Measurements from ENCODE around the gene NSDHL. TPM values are rescaled to one million over a fixed set of nuclear protein-coding genes. Genes with fewer than 3 reads are reported as not detected.
"Not testable (repeated sequence)": the region's sequence is repeated elsewhere in the genome, so short reads cannot be mapped to it uniquely, and the experiment has no call there.

NSDHL gene
- 10 to 100 TPM; 43.3 to 60.6 TPM for polyA plus RNA-seq

DNA sequence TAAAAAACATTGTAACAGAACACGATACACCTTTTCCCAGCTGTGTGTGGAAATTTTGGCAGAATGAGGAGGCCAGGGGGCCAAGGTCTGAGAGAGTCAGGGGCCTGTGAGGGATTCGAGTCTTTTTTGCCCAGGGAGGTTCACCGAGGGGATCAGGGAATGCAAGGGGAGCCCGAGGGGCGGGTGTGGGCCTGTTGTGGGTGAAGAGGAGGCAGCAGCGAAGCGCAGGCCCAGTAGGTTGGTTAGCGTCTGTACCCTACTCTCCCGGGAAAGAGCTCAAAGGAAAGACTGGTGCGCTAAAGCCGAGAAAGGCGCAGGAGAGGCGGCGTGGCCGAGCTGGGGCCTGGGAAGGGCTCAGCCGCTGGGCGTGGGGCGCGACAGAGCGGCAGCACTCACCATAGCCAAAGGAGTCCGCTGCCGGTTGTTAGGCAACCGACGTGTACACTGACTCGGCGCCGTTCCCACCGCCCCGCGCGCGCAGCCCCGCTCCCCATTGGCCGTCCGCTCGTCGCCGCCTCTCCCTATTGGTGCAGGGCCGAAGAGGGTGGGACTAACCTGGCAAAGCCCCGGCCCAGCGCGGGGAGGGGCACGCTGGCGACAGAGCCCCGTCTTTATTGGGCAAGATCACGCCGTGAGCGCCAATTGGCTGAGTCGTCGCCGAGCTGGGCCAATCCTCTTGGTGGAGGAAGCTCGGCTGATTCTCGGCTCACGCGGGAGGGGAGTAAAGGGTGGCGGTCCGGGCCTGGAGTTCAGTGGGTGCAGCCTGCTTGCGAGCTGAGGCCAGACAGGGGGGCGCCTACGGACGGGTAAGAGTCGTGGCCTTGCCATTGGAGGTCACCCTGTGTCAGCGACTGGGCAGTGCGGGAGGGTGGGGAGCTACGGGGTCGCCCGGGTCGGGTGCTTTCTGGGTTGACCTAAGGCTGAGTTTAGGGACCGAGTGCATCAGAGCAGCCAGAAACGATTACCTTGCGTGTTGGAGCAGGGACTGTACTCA is at the start of gene NSDHL, which contains the start of gene CETN2:
TSS of gene NSDHL (plus strand) at position 752 of the 994 bp plus-strand sequence. CDS start 15,262 bp downstream, outside the sequence.
TSS of gene CETN2 (minus strand) at position 446 of the 994 bp plus-strand sequence. CDS start at position 399, 47 bp downstream.
- Histone ChIP-seq H3K4me1 (ENCODE audit: control insufficient read depth in 2 of 2, insufficient read depth in 2 of 2, low read length in 1 of 2) (peaks cover 0 to 3% of the 10 kb centered on the region in 2 donors), H3K36me3 (ENCODE audit: control insufficient read depth in 2 of 2, insufficient read depth in 2 of 2, low read length in 1 of 2) (peaks cover 0 to 3% of the 10 kb centered on the region in 2 donors), H3K4me3 (ENCODE audit: low read depth in 1 of 2, low read length in 2 of 2) (peak within 1 kb of the TSS; percentile 63 to 69), H3K27me3 (ENCODE audit: control insufficient read depth in 1 of 2, insufficient read depth in 2 of 2, low read length in 2 of 2) (no peaks in the 10 kb centered on the region), H3K27ac (ENCODE audit: low read depth in 2 of 2, low read length in 1 of 2) (peak within 1 kb of the TSS; percentile 38 to 59), H3K9me3 (ENCODE audit: control insufficient read depth in 2 of 2, insufficient read depth in 1 of 2, low read depth in 1 of 2, low read length in 1 of 2) (no peaks in the 10 kb centered on the region)
- 1 to 32% methylated on average over 71 of the region's 71 CpGs for WGBS, 2 donors

DNA sequence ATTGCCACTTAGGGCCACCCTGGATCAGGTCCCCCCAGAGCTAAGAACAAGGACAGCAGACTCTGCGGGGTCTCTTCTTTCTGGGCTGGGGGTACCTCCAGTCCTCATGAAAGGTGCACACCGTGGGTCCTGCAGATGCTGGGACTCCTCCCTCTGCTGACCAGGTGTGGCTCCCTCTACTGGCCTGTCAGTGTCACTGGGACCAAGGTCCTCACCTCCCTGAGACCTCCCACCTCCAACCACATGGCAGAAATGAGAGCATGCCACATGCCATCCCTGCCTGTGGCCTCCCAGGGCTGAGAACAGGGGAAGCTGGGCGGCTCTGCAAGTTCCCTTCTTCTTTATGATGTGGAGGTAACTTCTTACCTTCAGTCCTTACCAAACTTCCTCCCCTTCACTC is 43.8 kb upstream of the NSDHL start:
- WGBS, 2 donors = no CpG with 5 or more reads among the region's 3 CpGs
- H3K9me3 ChIP-seq (ENCODE audit: control insufficient read depth in 2 of 2, insufficient read depth in 1 of 2, low read depth in 1 of 2, low read length in 1 of 2); H3K4me1 ChIP-seq (ENCODE audit: control insufficient read depth in 2 of 2, insufficient read depth in 2 of 2, low read length in 1 of 2); H3K27ac ChIP-seq (ENCODE audit: low read depth in 2 of 2, low read length in 1 of 2); H3K27me3 ChIP-seq (ENCODE audit: control insufficient read depth in 1 of 2, insufficient read depth in 2 of 2, low read length in 2 of 2); H3K36me3 ChIP-seq (ENCODE audit: control insufficient read depth in 2 of 2, insufficient read depth in 2 of 2, low read length in 1 of 2); H3K4me3 ChIP-seq (ENCODE audit: low read depth in 1 of 2, low read length in 2 of 2): not testable (repeated sequence)

DNA sequence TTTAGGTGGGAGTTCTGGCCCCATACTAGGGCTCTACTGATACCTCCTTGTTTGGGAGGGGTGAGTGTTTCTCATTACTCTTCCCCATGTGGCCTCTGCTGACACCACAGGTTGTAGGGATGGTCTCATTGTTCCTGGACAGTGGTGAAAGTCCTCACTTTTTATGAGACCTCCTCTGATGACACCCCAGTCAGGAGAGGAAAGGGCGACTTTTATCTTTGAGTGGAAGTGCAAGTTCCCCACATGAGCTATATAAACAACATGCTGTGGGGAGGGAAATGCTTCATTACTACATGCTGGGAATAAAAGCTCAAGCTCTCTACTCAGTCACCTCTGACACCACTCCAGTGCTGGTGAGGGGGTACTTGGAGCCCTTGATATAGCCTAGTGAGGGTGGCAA is 31.9 kb upstream of the NSDHL start:
- H3K4me1 ChIP-seq (ENCODE audit: control insufficient read depth in 2 of 2, insufficient read depth in 2 of 2, low read length in 1 of 2) = no peaks in the 10 kb centered on the region
- no peak overlapping the region for H3K4me3 ChIP-seq (ENCODE audit: low read depth in 1 of 2, low read length in 2 of 2)
- H3K27me3 ChIP-seq (ENCODE audit: control insufficient read depth in 1 of 2, insufficient read depth in 2 of 2, low read length in 2 of 2) = no peaks in the 10 kb centered on the region
- H3K36me3 ChIP-seq (ENCODE audit: control insufficient read depth in 2 of 2, insufficient read depth in 2 of 2, low read length in 1 of 2) = no peaks in the 10 kb centered on the region
- no peaks in the 10 kb centered on the region for H3K9me3 ChIP-seq (ENCODE audit: control insufficient read depth in 2 of 2, insufficient read depth in 1 of 2, low read depth in 1 of 2, low read length in 1 of 2)
- 43 to 80% methylated on average over 1 of the region's 1 CpG for WGBS, 2 donors
- no peak overlapping the region for H3K27ac ChIP-seq (ENCODE audit: low read depth in 2 of 2, low read length in 1 of 2)

DNA sequence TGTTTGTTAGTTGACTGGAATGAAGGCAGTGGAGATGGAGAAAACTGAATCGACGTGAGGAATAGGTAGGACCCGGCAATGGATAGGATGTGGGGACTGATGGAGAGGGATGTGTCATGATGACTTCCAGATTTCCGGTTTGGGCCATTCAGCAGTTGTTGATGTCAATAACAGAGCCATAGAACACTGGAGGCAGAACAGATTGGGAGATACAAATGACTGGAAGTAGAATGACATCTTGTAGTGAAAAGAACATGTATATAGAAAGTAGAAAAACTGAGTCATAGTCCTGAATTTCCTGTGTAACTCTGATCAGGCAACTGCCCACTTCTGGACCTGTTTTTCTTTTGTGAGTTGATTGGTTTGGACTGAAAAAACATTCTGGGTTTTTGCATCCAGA is 24.8 kb upstream of the NSDHL start:
- Histone ChIP-seq H3K27me3 (ENCODE audit: control insufficient read depth in 1 of 2, insufficient read depth in 2 of 2, low read length in 2 of 2) (peaks cover 0 to 6% of the 10 kb centered on the region in 2 donors), H3K27ac (ENCODE audit: low read depth in 2 of 2, low read length in 1 of 2) (no peak overlapping the region), H3K9me3 (ENCODE audit: control insufficient read depth in 2 of 2, insufficient read depth in 1 of 2, low read depth in 1 of 2, low read length in 1 of 2) (no peaks in the 10 kb centered on the region), H3K4me3 (ENCODE audit: low read depth in 1 of 2, low read length in 2 of 2) (no peak overlapping the region), H3K36me3 (ENCODE audit: control insufficient read depth in 2 of 2, insufficient read depth in 2 of 2, low read length in 1 of 2) (no peaks in the 10 kb centered on the region), H3K4me1 (ENCODE audit: control insufficient read depth in 2 of 2, insufficient read depth in 2 of 2, low read length in 1 of 2) (no peaks in the 10 kb centered on the region)
- 84 to 90% methylated on average over 4 of the region's 4 CpGs for WGBS, 2 donors

DNA sequence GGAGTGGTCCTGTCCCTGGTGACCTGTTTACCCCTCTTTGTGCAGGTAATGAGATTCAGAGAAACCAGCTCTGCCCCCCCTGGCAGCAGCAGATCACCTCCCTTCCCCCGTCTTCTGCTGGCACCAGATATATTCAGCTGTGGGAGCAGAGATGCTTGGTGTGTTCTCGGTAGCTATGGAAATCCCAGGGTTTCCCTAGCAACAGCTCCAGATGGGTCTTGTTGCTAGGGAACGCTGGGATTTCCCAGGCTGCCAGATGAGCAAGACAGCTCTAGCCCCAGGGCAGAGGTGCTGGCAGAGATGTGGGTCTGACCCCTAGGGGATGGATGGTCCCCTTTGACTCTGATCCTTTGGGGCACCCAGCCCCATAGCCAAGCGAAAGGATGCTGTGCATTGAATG is 20.5 kb upstream of the NSDHL start:
- no peak overlapping the region for H3K27ac ChIP-seq (ENCODE audit: low read depth in 2 of 2, low read length in 1 of 2)
- no peaks in the 10 kb centered on the region for H3K9me3 ChIP-seq (ENCODE audit: control insufficient read depth in 2 of 2, insufficient read depth in 1 of 2, low read depth in 1 of 2, low read length in 1 of 2)
- WGBS, 2 donors = 46 to 48% methylated on average over 4 of the region's 4 CpGs
- H3K4me3 ChIP-seq (ENCODE audit: low read depth in 1 of 2, low read length in 2 of 2) = no peak overlapping the region
- no peaks in the 10 kb centered on the region for H3K36me3 ChIP-seq (ENCODE audit: control insufficient read depth in 2 of 2, insufficient read depth in 2 of 2, low read length in 1 of 2)
- peaks cover 0 to 6% of the 10 kb centered on the region in 2 donors for H3K27me3 ChIP-seq (ENCODE audit: control insufficient read depth in 1 of 2, insufficient read depth in 2 of 2, low read length in 2 of 2)
- H3K4me1 ChIP-seq (ENCODE audit: control insufficient read depth in 2 of 2, insufficient read depth in 2 of 2, low read length in 1 of 2) = no peaks in the 10 kb centered on the region

DNA sequence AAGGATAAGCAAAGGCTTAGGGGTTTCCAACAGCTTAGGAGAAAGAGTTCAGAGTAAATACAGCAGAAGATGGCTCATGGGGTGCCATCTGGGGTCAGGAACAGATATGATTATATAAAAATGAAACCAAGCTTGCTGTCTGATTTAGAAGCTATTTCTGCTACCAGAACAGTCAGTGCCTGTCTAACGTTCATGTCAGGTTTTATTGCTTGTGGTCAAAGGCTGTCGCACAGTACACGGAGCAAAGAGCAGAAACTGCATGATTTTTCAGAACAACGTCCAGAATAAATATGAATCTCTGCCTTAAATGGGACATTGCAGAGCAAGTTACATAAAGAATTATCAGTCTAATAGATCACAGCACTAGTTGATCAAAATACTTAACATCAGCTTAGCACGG is 17.7 kb upstream of the NSDHL start:
- Histone ChIP-seq H3K27me3 (ENCODE audit: control insufficient read depth in 1 of 2, insufficient read depth in 2 of 2, low read length in 2 of 2) (peaks cover 0 to 6% of the 10 kb centered on the region in 2 donors), H3K9me3 (ENCODE audit: control insufficient read depth in 2 of 2, insufficient read depth in 1 of 2, low read depth in 1 of 2, low read length in 1 of 2) (no peaks in the 10 kb centered on the region), H3K36me3 (ENCODE audit: control insufficient read depth in 2 of 2, insufficient read depth in 2 of 2, low read length in 1 of 2) (no peaks in the 10 kb centered on the region), H3K4me3 (ENCODE audit: low read depth in 1 of 2, low read length in 2 of 2) (no peak overlapping the region), H3K4me1 (ENCODE audit: control insufficient read depth in 2 of 2, insufficient read depth in 2 of 2, low read length in 1 of 2) (no peaks in the 10 kb centered on the region), H3K27ac (ENCODE audit: low read depth in 2 of 2, low read length in 1 of 2) (no peak overlapping the region)
- 52 to 53% methylated on average over 5 of the region's 5 CpGs for WGBS, 2 donors

DNA sequence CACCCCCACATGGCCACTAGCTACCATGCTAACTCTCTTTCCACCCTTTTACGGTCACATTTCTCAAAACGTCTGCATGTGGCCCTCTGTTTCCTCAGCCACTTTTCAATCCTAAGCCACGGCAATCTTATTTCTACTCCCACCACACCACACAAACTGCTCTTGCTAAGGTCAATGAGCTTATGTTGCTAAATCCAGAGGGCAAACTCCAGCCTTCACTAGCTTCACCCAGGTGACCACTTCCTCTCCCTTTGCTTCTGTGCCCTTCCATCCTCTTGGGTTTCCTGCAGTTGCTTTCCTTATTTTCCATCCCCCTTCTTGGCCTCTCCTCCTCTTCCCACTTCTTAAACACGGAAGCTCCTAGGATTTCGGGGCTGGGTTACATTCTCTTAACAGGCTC is 16.8 kb upstream of the NSDHL start:
- Histone ChIP-seq H3K27ac (ENCODE audit: low read depth in 2 of 2, low read length in 1 of 2) (no peak overlapping the region), H3K36me3 (ENCODE audit: control insufficient read depth in 2 of 2, insufficient read depth in 2 of 2, low read length in 1 of 2) (no peaks in the 10 kb centered on the region), H3K27me3 (ENCODE audit: control insufficient read depth in 1 of 2, insufficient read depth in 2 of 2, low read length in 2 of 2) (peaks cover 0 to 6% of the 10 kb centered on the region in 2 donors), H3K9me3 (ENCODE audit: control insufficient read depth in 2 of 2, insufficient read depth in 1 of 2, low read depth in 1 of 2, low read length in 1 of 2) (no peaks in the 10 kb centered on the region), H3K4me3 (ENCODE audit: low read depth in 1 of 2, low read length in 2 of 2) (no peak overlapping the region), H3K4me1 (ENCODE audit: control insufficient read depth in 2 of 2, insufficient read depth in 2 of 2, low read length in 1 of 2) (no peaks in the 10 kb centered on the region)
- 62 to 83% methylated on average over 5 of the region's 5 CpGs for WGBS, 2 donors

DNA sequence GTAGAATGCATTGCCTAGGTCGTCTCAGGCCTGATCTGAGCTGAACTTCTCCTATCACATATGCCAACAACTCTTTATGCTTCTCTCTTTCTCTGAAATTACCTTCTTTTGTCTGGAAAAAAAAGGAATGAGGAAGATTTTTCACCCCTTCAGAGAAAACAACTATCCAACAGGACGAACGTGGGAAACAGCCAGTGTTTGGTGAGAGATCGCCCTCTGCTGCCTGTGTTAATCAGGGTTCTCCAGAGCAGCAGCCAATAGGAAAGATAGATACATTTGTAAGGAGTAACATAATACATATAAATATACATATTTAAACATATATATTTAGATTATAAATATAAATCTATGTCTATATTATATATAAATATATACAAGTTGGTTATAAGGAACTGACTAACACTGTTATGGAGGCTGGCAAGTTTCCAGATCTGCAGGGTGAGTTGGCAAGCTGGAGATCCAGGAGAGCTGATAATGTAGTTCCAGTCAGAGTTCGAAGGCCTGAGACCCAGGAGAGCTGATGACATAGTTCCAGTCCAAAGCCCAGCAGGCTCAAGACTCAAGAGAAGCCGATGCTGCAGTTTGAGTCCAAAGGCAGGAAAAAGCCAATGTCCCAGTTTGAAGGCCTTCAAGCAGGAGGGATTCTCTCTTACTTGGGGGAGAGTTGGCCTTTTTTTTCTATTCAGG is 13.6 kb upstream of the NSDHL start:
- 27 to 30% methylated on average over 6 of the region's 6 CpGs for WGBS, 2 donors
- H3K4me1 ChIP-seq (ENCODE audit: control insufficient read depth in 2 of 2, insufficient read depth in 2 of 2, low read length in 1 of 2) = no peaks in the 10 kb centered on the region
- no peaks in the 10 kb centered on the region for H3K36me3 ChIP-seq (ENCODE audit: control insufficient read depth in 2 of 2, insufficient read depth in 2 of 2, low read length in 1 of 2)
- no peaks in the 10 kb centered on the region for H3K9me3 ChIP-seq (ENCODE audit: control insufficient read depth in 2 of 2, insufficient read depth in 1 of 2, low read depth in 1 of 2, low read length in 1 of 2)
- H3K4me3 ChIP-seq (ENCODE audit: low read depth in 1 of 2, low read length in 2 of 2) = no peak overlapping the region
- no peak overlapping the region for H3K27ac ChIP-seq (ENCODE audit: low read depth in 2 of 2, low read length in 1 of 2)
- H3K27me3 ChIP-seq (ENCODE audit: control insufficient read depth in 1 of 2, insufficient read depth in 2 of 2, low read length in 2 of 2) = no peaks in the 10 kb centered on the region

DNA sequence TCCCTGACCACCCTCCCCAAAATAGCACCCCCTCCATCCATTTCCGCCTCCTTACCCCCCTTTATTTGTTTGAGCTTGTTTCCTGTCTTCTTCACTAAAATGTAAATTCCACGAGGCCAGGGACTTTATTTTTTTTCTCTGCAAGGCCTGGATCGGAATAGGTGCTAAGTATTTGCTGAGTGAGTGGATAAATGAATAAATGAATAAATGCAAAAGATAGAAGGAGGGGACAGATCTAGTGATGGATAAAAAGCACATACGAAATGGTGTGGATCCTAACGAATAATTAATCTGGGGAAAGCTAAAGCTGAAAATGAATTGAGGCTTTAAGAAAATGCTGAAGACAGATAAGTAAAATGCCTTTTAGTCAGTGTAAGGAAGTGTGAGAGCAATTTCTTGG is 12.5 kb upstream of the NSDHL start:
- H3K4me1 ChIP-seq (ENCODE audit: control insufficient read depth in 2 of 2, insufficient read depth in 2 of 2, low read length in 1 of 2) = no peaks in the 10 kb centered on the region
- 63 to 80% methylated on average over 5 of the region's 5 CpGs for WGBS, 2 donors
- no peak overlapping the region for H3K4me3 ChIP-seq (ENCODE audit: low read depth in 1 of 2, low read length in 2 of 2)
- no peaks in the 10 kb centered on the region for H3K27me3 ChIP-seq (ENCODE audit: control insufficient read depth in 1 of 2, insufficient read depth in 2 of 2, low read length in 2 of 2)
- H3K27ac ChIP-seq (ENCODE audit: low read depth in 2 of 2, low read length in 1 of 2) = no peak overlapping the region
- no peaks in the 10 kb centered on the region for H3K9me3 ChIP-seq (ENCODE audit: control insufficient read depth in 2 of 2, insufficient read depth in 1 of 2, low read depth in 1 of 2, low read length in 1 of 2)
- H3K36me3 ChIP-seq (ENCODE audit: control insufficient read depth in 2 of 2, insufficient read depth in 2 of 2, low read length in 1 of 2) = no peaks in the 10 kb centered on the region

Measured in esophagus (tissue), 2 donors.